H1 (cell line): ENCODE measurements around the gene DTNB. TPM values are rescaled to one million over a fixed set of nuclear protein-coding genes. Genes with fewer than 3 reads are reported as not detected.

Experiments used
- CTCF ChIA-PET: fragments of 300-600 bp; sonication (Branson Sonifier 250); formaldehyde crosslinking; loops from one replicate; lab custom pipeline; 2021; ENCODE audit not compliant: partially characterized antibody; lab: Charles Lee
- POLR2A ChIA-PET: fragments of 300-600 bp; sonication (Branson Sonifier 250); formaldehyde crosslinking; loops from one replicate; lab custom pipeline; 2021; ENCODE audit warnings: inconsistent platforms; ENCODE audit not compliant: partially characterized antibody; lab: Charles Lee
- DNase-seq, 2 experiments: peaks; one replicate each; pipeline versions ENCODE4 v3.0.0 to v3.0.0-alpha.2; 2010 to 2022; ENCODE audit warnings: low spot score in 2 of 2, low read depth in 1 of 2, mixed read lengths in 1 of 2
- FAIRE-seq: peaks from 2 replicates; lab custom pipeline; 2011; peaks lifted over from hg19 to GRCh38; lab: Jason Lieb, UNC
- H2AFZ ChIP-seq: 2 replicates; pipeline ENCODE4 v1.8.1; 2012; ENCODE audit warnings: low read length, inconsistent platforms
- H2AK5ac ChIP-seq: 2 replicates; pipeline ENCODE4 v1.6.1; 2013; ENCODE audit warnings: low read depth, low read length
- H2BK120ac ChIP-seq: replicated peaks from 2 replicates; pipeline ENCODE3; 2013; ENCODE audit warnings: low read depth, low read length, inconsistent platforms
- H2BK12ac ChIP-seq: 2 replicates; pipeline ENCODE4 v1.6.1; 2013; ENCODE audit warnings: low read depth, low read length
- H2BK15ac ChIP-seq: 2 replicates; pipeline ENCODE4 v1.6.1; 2013; ENCODE audit warnings: low read length
- H2BK20ac ChIP-seq: 2 replicates; pipeline ENCODE4 v1.6.1; 2013; ENCODE audit warnings: low read length
- H2BK5ac ChIP-seq: 2 replicates; pipeline ENCODE4 v1.6.1; 2013; ENCODE audit warnings: low read depth, low read length
- H3K14ac ChIP-seq: 2 replicates; pipeline ENCODE4 v1.6.1; 2013; ENCODE audit warnings: inconsistent platforms; ENCODE audit not compliant: insufficient read length
- H3K18ac ChIP-seq: 2 replicates; pipeline ENCODE4 v1.6.1; 2013; ENCODE audit warnings: low read length; ENCODE audit errors: extremely low read depth
- H3K23ac ChIP-seq: 2 replicates; pipeline ENCODE4 v1.6.1; 2013; ENCODE audit warnings: inconsistent platforms; ENCODE audit not compliant: insufficient read length
- H3K23me2 ChIP-seq: 2 replicates; pipeline ENCODE4 v1.6.1; 2013; ENCODE audit warnings: low read depth, low read length
- H3K27ac ChIP-seq: 2 replicates; pipeline ENCODE4 v1.6.1; 2011; ENCODE audit warnings: low read depth, low read length, inconsistent platforms
- H3K27me3 ChIP-seq, 4 experiments: replicated peaks in 1 of 4; 1 replicate in 1 of 4; 2 replicates in 3 of 4; pipeline versions ENCODE4 v1.6.1 to v1.8.1; 2011 to 2013; ENCODE audit warnings: low read length in 3 of 4, mild to moderate bottlenecking in 3 of 4, inconsistent platforms in 2 of 4, mixed read lengths in 2 of 4, moderate library complexity in 1 of 4; ENCODE audit not compliant: control insufficient read depth in 3 of 4, insufficient read depth in 3 of 4; ENCODE audit errors: extremely low read depth in 1 of 4
- H3K36me3 ChIP-seq, 4 experiments: 2 replicates each; pipeline versions ENCODE4 v1.6.1 to v1.8.1; 2011 to 2013; ENCODE audit warnings: mild to moderate bottlenecking in 4 of 4, low read length in 3 of 4, moderate library complexity in 2 of 4, control low read depth in 1 of 4, inconsistent platforms in 1 of 4; ENCODE audit not compliant: insufficient read depth in 4 of 4, control insufficient read depth in 2 of 4
- H3K4ac ChIP-seq: replicated peaks from 2 replicates; pipeline ENCODE3; 2013; ENCODE audit warnings: low read length, low read depth, mixed read lengths, inconsistent platforms; ENCODE audit not compliant: insufficient read length
- H3K4me1 ChIP-seq, 4 experiments: replicated peaks in 1 of 4; 1 replicate in 1 of 4; 2 replicates in 3 of 4; pipeline versions ENCODE4 v1.6.1 to v1.8.1; 2011 to 2013; ENCODE audit warnings: low read length in 3 of 4, inconsistent platforms in 2 of 4, mixed read lengths in 1 of 4; ENCODE audit not compliant: insufficient read depth in 4 of 4, control insufficient read depth in 3 of 4
- H3K4me2 ChIP-seq, 2 experiments: 2 replicates each; pipeline versions ENCODE4 v1.6.1 to v1.8.1; 2011 to 2013; ENCODE audit warnings: low read depth in 2 of 2, low read length in 2 of 2, control low read depth in 1 of 2, inconsistent platforms in 1 of 2, mild to moderate bottlenecking in 1 of 2; ENCODE audit not compliant: insufficient read depth in 1 of 2
- H3K4me3 ChIP-seq, 4 experiments: fragments of 200-600, 300-600 bp in 1 of 4; sonication (generic), shearing (Covaris generic), sonication (Bioruptor Twin) in 1 of 4; 2 replicates each; pipeline versions ENCODE4 v1.5.1 to v1.8.1; 2011 to 2016; ENCODE audit warnings: low read length in 4 of 4, low read depth in 3 of 4, control low read depth in 2 of 4, inconsistent platforms in 2 of 4, mild to moderate bottlenecking in 2 of 4, mixed read lengths in 1 of 4, moderate library complexity in 1 of 4; ENCODE audit not compliant: insufficient read depth in 2 of 4; ENCODE audit errors: extremely low read depth in 1 of 4
- H3K56ac ChIP-seq: replicated peaks from 2 replicates; pipeline ENCODE3; 2013; ENCODE audit warnings: low read depth, mild to moderate bottlenecking, mixed read lengths, low read length, inconsistent platforms; ENCODE audit not compliant: insufficient read length
- H3K79me1 ChIP-seq: 2 replicates; pipeline ENCODE4 v1.6.1; 2013; ENCODE audit warnings: low read depth, low read length, control low read depth
- H3K79me2 ChIP-seq, 2 experiments: 2 replicates each; pipeline versions ENCODE4 v1.6.1 to v1.8.1; 2012 to 2013; ENCODE audit warnings: low read length in 2 of 2, mild to moderate bottlenecking in 2 of 2, inconsistent platforms in 1 of 2; ENCODE audit not compliant: insufficient read depth in 2 of 2, control insufficient read depth in 1 of 2
- H3K9ac ChIP-seq, 4 experiments: replicated peaks in 1 of 4; 1 replicate in 1 of 4; 2 replicates in 3 of 4; pipeline versions ENCODE4 v1.6.1 to v1.8.1; 2011 to 2013; ENCODE audit warnings: low read depth in 3 of 4, low read length in 3 of 4, control low read depth in 2 of 4, mild to moderate bottlenecking in 2 of 4, moderate library complexity in 2 of 4, inconsistent platforms in 1 of 4; ENCODE audit errors: extremely low read depth in 1 of 4
- H3K9me3 ChIP-seq, 2 experiments: 2 replicates each; pipeline versions ENCODE4 v1.6.1 to v1.8.1; 2012 to 2013; ENCODE audit warnings: mild to moderate bottlenecking in 2 of 2, moderate library complexity in 2 of 2, control low read depth in 1 of 2, inconsistent platforms in 1 of 2, low read depth in 1 of 2, low read length in 1 of 2, mixed read lengths in 1 of 2; ENCODE audit not compliant: insufficient read depth in 2 of 2
- H4K20me1 ChIP-seq, 2 experiments: replicated peaks in 1 of 2; 2 replicates each; pipeline versions ENCODE3 to v1.8.1; 2011 to 2013; ENCODE audit warnings: inconsistent platforms in 2 of 2, low read length in 2 of 2, mild to moderate bottlenecking in 1 of 2; ENCODE audit not compliant: insufficient read depth in 2 of 2, control insufficient read depth in 1 of 2
- H4K5ac ChIP-seq: 2 replicates; pipeline ENCODE4 v1.6.1; 2013; ENCODE audit warnings: low read length, low read depth, mixed read lengths, inconsistent platforms; ENCODE audit not compliant: insufficient read length
- H4K8ac ChIP-seq: 2 replicates; pipeline ENCODE4 v1.8.0; 2013; ENCODE audit warnings: mild to moderate bottlenecking, moderate library complexity, low read length, inconsistent platforms; ENCODE audit not compliant: insufficient read depth; ENCODE audit errors: extremely low read depth
- H4K91ac ChIP-seq: replicated peaks from 2 replicates; pipeline ENCODE3; 2013; ENCODE audit warnings: low read length, mixed read lengths, inconsistent platforms; ENCODE audit not compliant: insufficient read length
- CTBP2 ChIP-seq: IDR thresholded peaks from 2 replicates; pipeline ENCODE4 v1.7.0; 2011; ENCODE audit warnings: borderline replicate concordance, mild to moderate bottlenecking, moderate library complexity, mixed read lengths, low read length; ENCODE audit not compliant: insufficient read depth, insufficient read length
- GTF2F1 ChIP-seq: IDR thresholded peaks from 2 replicates; pipeline ENCODE4 v1.6.1; 2012; ENCODE audit warnings: low read depth, low read length, improper control_type of control experiment, borderline replicate concordance
- WGBS, 2 experiments: shearing (Covaris generic) in 1 of 2; methylation state at CpG; one replicate each; pipeline versions ENCODE4 v1.1.6 to v1.1.7; 2013 to 2015; ENCODE audit warnings: low lambda C conversion rate in 2 of 2, mixed read lengths in 2 of 2, inconsistent platforms in 1 of 2, low coverage in 1 of 2, missing lambda C conversion rate in 1 of 2; ENCODE audit not compliant: insufficient replicate concordance in 2 of 2, insufficient coverage in 1 of 2, insufficient read length in 1 of 2; ENCODE audit errors: extremely low coverage in 1 of 2, missing lambda C conversion rate in 1 of 2; 5-methylcytosine and 5-hydroxymethylcytosine counted together
- polyA plus RNA-seq, 7 experiments: library from polyadenylated mRNA; depleted of rRNA in 3 of 7; stranded (reverse) in 5 of 7; unstranded in 2 of 7; fragments of >200 nt in 5 of 7; fragments of 200-250 nt in 2 of 7; gene quantifications; 1 replicate in 5 of 7; 2 replicates in 1 of 7; 4 replicates in 1 of 7; pipeline versions ENCODE4 v1.2.1 to v1.2.3, GENCODE V29; 2011 to 2013; ENCODE audit warnings: missing spikeins in 2 of 7, mixed read lengths in 2 of 7
- total RNA-seq: library from RNA; stranded (reverse); fragmentation: NEBNext Ultra II Directional; extraction: Animal tissue kit (Norgen Biotek cat#: 25700); gene quantifications from 2 replicates; pipeline ENCODE4 v1.2.1, GENCODE V29; 2021

The DTNB gene
- total and polyA plus RNA-seq, 2 of the 8 experiments (the other 6 are each of a cell fraction or from before 2014, with no cell fraction given): 39.6 to 49.5 TPM

- Histone ChIP-seq H3K14ac (no peak overlapping the region), H2BK15ac (no peak overlapping the region), H4K5ac (no peak overlapping the region), H3K4me1 (no peaks in the 10 kb centered on the region), H3K79me2 (peaks cover 3 to 20% of the 10 kb centered on the region in 2 experiments; a peak in 3 of 4 replicates), H3K27me3 (no peaks in the 10 kb centered on the region), H2BK120ac (no peak overlapping the region), H4K91ac (no peak overlapping the region), H3K4me2 (no peak overlapping the region), H3K9ac (no peak overlapping the region), H3K23me2 (no peaks in the 10 kb centered on the region), H3K4ac (no peak overlapping the region), H4K20me1 (peaks cover 2 to 3% of the 10 kb centered on the region in 2 experiments), H3K18ac (no peak overlapping the region), H3K56ac (no peak overlapping the region), H3K23ac (no peak overlapping the region), H2AK5ac (no peak overlapping the region), H3K9me3 (no peaks in the 10 kb centered on the region), H2BK20ac (no peak overlapping the region), H2BK12ac (no peak overlapping the region), H3K79me1 (peaks cover 7% of the 10 kb centered on the region), H4K8ac (no peak overlapping the region), H3K36me3 (peaks cover 0 to 8% (median 2%) of the 10 kb centered on the region in 4 experiments; a peak in 3 of 8 replicates), H2AFZ (no peak overlapping the region), H2BK5ac (no peak overlapping the region), H3K4me3 (no peak overlapping the region), H3K27ac (no peak overlapping the region)
- DNase-seq (no peak), FAIRE-seq (no peak)
- no peak for TF ChIP-seq GTF2F1
- no peak for TF ChIP-seq CTBP2
- ChIA-PET CTCF (no interaction called here), POLR2A (no interaction called here)
- WGBS, 2 experiments: 89% methylated on average over 3 of the region's 3 CpGs; no CpG with 5 or more reads in 1 of the 2 experiments
Observed at GRCh38 chr2:25650256-25650655, 23.1 kb downstream of the DTNB start.
